Vagina (tissue), 2 donors: ENCODE results near the gene CCL14. TPM values are rescaled to one million over a fixed set of nuclear protein-coding genes. Genes with fewer than 3 reads are reported as not detected.

Experiments
- DNase-seq, 2 donors: peaks; one replicate each; pipeline ENCODE4 v3.0.0-alpha.2; 2017; ENCODE audit errors: extremely low spot score in 2 of 2
- H3K27ac ChIP-seq: fragments of 200-600 bp; sonication (generic); one replicate; pipeline ENCODE4 v1.5.1; 2019
- H3K27me3 ChIP-seq: fragments of 200-600 bp; sonication (generic); one replicate; pipeline ENCODE4 v1.5.1; 2019
- H3K36me3 ChIP-seq, 2 donors: fragments of 200-600 bp; sonication (generic); one replicate each; pipeline ENCODE4 v1.5.1; 2017 to 2019
- H3K4me1 ChIP-seq: fragments of 200-600 bp; sonication (generic); one replicate; pipeline ENCODE4 v1.5.1; 2019
- H3K4me3 ChIP-seq, 2 donors: fragments of 200-600 bp; sonication (generic); 1 replicate in 1 of 2; 2 replicates in 1 of 2; pipeline ENCODE4 v1.5.1; 2016 to 2019
- H3K9me3 ChIP-seq: fragments of 200-600 bp; sonication (generic); one replicate; pipeline ENCODE4 v1.5.1; 2019
- CTCF ChIP-seq, 3 experiments: fragments of 450-650 bp in 2 of 3; fragments of 200-600 bp in 1 of 3; sonication (generic) in 1 of 3; IDR thresholded peaks; one replicate each; pipeline ENCODE4 v1.5.1; 2017 to 2019; ENCODE audit warnings: antibody characterized with exemption in 3 of 3, mild to moderate bottlenecking in 2 of 3, moderate library complexity in 2 of 3
- POLR2A ChIP-seq, 2 donors: fragments of 450-650 bp; IDR thresholded peaks; one replicate each; pipeline ENCODE4 v1.6.1; 2017; ENCODE audit warnings: antibody characterized with exemption in 2 of 2, mild to moderate bottlenecking in 2 of 2, moderate library complexity in 2 of 2
- POLR2AphosphoS5 ChIP-seq, 2 donors: sonication (generic); formaldehyde crosslinking; IDR thresholded peaks; one replicate each; pipeline ENCODE4 v1.9.0; 2017; ENCODE audit warnings: antibody characterized with exemption in 2 of 2, mild to moderate bottlenecking in 2 of 2, low read depth in 1 of 2; ENCODE audit not compliant: insufficient read depth in 1 of 2
- intact Hi-C: fragments of 100-400 bp; cut with DNase I; formaldehyde crosslinking; loops from one replicate; pipeline ENCODE4 v1.15.1; 2023
- total RNA-seq: library from RNA; depleted of rRNA; stranded (reverse); fragments of >200 nt; gene quantifications from one replicate; pipeline ENCODE4 v1.2.3, GENCODE V29; 2016

CCL14 gene
- total RNA-seq, 1 donor from 2014 or later, result 93.1 TPM

GRCh38 chr17:35981908-35982330 is 4.6 kb downstream of the CCL14 start:
- H3K4me1 ChIP-seq, result no peaks in the 10 kb centered on the region
- H3K27me3 ChIP-seq, result no peaks in the 10 kb centered on the region
- H3K36me3 ChIP-seq, result no peaks in the 10 kb centered on the region
- intact Hi-C loops, result no loop called here
- no peak overlapping the region for H3K4me3 ChIP-seq
- H3K9me3 ChIP-seq, result no peaks in the 10 kb centered on the region
- TF ChIP-seq POLR2AphosphoS5 (IDR thresholded peaks at IDR 0.05; ENCODE audit: insufficient read depth in 1 of 2, low read depth in 1 of 2) (no peak), CTCF (IDR thresholded peaks at IDR 0.05) (no peak), POLR2A (IDR thresholded peaks at IDR 0.05) (no peak)
- no peak for DNase-seq
- H3K27ac ChIP-seq, result no peak overlapping the region

GRCh38 chr17:35981246-35981645 is 5.3 kb downstream of the CCL14 start, which contains the start of gene CCL16:
TSS of gene CCL16 (minus strand) at chr17:35981497. CDS start at chr17:35981420, 77 bp downstream.
- Histone ChIP-seq H3K27me3 (no peaks in the 10 kb centered on the region), H3K4me3 (no peak within 1 kb of the TSS), H3K27ac (no peak within 1 kb of the TSS), H3K36me3 (no peaks in the 10 kb centered on the region), H3K9me3 (no peaks in the 10 kb centered on the region), H3K4me1 (no peaks in the 10 kb centered on the region)
- no peak for DNase-seq
- intact Hi-C loops, result no loop called here
- TF ChIP-seq POLR2AphosphoS5 (IDR thresholded peaks at IDR 0.05; ENCODE audit: insufficient read depth in 1 of 2, low read depth in 1 of 2), result no peak
- TF ChIP-seq POLR2A (IDR thresholded peaks at IDR 0.05), result no peak
- no peak for TF ChIP-seq CTCF (IDR thresholded peaks at IDR 0.05)

- intact Hi-C loops, result loop anchor here (10.0 kb wide), 2 partner anchors 166 to 506 kb away; partner anchors contain the start of gene ZNHIT3
- H3K9me3 ChIP-seq, result no peaks in the 10 kb centered on the region
- no peak overlapping the region for H3K27ac ChIP-seq
- DNase-seq, result peak in 1 of 2 donors; percentile 3
- H3K4me1 ChIP-seq, result no peaks in the 10 kb centered on the region
- TF ChIP-seq POLR2A (IDR thresholded peaks at IDR 0.05) (no peak), CTCF (IDR thresholded peaks at IDR 0.05) (no peak), POLR2AphosphoS5 (IDR thresholded peaks at IDR 0.05; ENCODE audit: insufficient read depth in 1 of 2, low read depth in 1 of 2) (no peak)
- H3K27me3 ChIP-seq, result no peaks in the 10 kb centered on the region
- no peaks in the 10 kb centered on the region for H3K36me3 ChIP-seq
- H3K4me3 ChIP-seq, result no peak overlapping the region
These were observed 8.2 kb downstream of the CCL14 start for GRCh38 chr17:35978346-35978745.

- no peaks in the 10 kb centered on the region for H3K27me3 ChIP-seq
- peak in 1 of 2 donors; percentile 32 for DNase-seq
- no peak for TF ChIP-seq CTCF (IDR thresholded peaks at IDR 0.05)
- TF ChIP-seq POLR2AphosphoS5 (IDR thresholded peaks at IDR 0.05; ENCODE audit: insufficient read depth in 1 of 2, low read depth in 1 of 2), result no peak
- H3K36me3 ChIP-seq, result no peaks in the 10 kb centered on the region
- no peaks in the 10 kb centered on the region for H3K4me1 ChIP-seq
- H3K4me3 ChIP-seq, result no peak overlapping the region
- no peak overlapping the region for H3K27ac ChIP-seq
- H3K9me3 ChIP-seq, result no peaks in the 10 kb centered on the region
- intact Hi-C loops, result loop anchor here (10.0 kb wide), 2 partner anchors 167 to 507 kb away; partner anchors contain the start of gene ZNHIT3
These were observed 9.0 kb downstream of the CCL14 start for GRCh38 chr17:35977509-35977908.
